Measurements from ENCODE around the gene SH3BP2. TPM values are rescaled to one million over a fixed set of nuclear protein-coding genes. Genes with fewer than 3 reads are reported as not detected.

Gene SH3BP2
- total and polyA plus RNA-seq, 8 donors = 34.9 to 113 (median 52.4) TPM

GRCh38 chr4:2789793-2790582 lies 2.9 kb upstream of the SH3BP2 start:
- Histone ChIP-seq H3K27ac (no peak overlapping the region), H3K4me1 (peaks cover 14 to 89% of the 10 kb centered on the region in 2 donors)
- intact Hi-C loops (cut with DNase I) = no loop called here

DNA sequence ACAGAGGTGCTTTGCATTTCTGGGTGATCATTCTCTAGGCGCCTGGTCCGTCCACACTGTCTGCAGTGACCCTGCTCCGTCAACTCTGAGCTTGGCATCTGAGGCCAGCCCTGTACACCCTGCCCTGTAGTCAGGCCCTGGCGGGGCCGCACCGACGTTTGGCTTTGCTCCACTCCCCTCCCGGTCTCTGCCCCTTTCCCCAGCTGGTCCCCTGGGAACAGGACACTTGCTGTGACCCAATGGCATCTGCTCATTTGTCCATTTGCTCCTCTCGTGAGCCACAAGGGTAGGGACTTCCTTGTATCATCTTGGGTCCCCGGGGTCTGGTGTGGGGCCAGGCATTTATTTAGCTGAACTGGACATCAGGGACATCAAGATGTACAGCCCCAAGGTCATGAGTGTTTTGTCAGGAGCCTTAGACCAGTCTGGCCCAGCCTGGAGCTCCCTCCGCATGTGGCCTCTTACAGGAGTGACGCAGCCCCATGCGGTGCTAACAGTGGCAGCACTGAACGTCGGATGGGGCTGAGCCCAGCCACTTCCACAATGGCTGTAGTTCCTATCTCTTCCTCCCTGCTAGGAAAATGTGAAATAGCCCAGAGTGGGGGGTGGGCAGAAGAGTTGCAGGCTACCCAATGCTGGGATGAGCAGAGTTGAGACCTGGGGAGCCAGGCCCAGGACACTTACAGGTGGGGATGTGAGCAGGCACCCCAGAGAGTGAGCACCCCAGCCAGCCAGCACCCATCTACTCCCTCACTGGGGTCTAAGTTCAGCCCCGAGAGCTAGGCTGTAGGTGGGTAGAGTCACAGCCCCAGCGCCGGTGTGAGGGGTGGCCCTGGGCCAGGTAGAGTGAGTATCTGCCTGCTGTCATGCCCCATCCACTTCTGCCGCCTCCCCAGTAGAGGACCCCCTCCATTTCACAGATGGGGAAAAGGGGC lies 2.0 kb upstream of the SH3BP2 start:
- Histone ChIP-seq H3K9me3 (no peaks in the 10 kb centered on the region), H3K4me3 (no peak overlapping the region), H3K27ac (peak overlapping the region in 1 of 2 donors; percentile 41), H3K36me3 (no peaks in the 10 kb centered on the region), H3K4me1 (peaks cover 20 to 93% of the 10 kb centered on the region in 2 donors), H3K27me3 (no peaks in the 10 kb centered on the region)
- no peak for TF ChIP-seq CTCF (IDR thresholded peaks at IDR 0.05)
- intact Hi-C loops (cut with DNase I) = no loop called here
- ATAC-seq (no peak), DNase-seq (peak in 2 of 4 donors; percentile 56 to 78)

More at GRCh38 chr4:2789793-2790582, 2.9 kb upstream of the SH3BP2 start:
- ATAC-seq = no peak
- TF ChIP-seq CTCF (IDR thresholded peaks at IDR 0.05) = no peak
- DNase-seq = peak in 2 of 4 donors; percentile 31 to 70
- Histone ChIP-seq H3K9me3 (no peaks in the 10 kb centered on the region), H3K4me3 (no peak overlapping the region), H3K27me3 (no peaks in the 10 kb centered on the region), H3K36me3 (no peaks in the 10 kb centered on the region)

- Histone ChIP-seq H3K9me3 (no peaks in the 10 kb centered on the region), H3K36me3 (peaks cover 0 to 4% of the 10 kb centered on the region in 2 donors), H3K4me3 (no peak overlapping the region), H3K27ac (peak overlapping the region in 1 of 2 donors; percentile 41), H3K27me3 (no peaks in the 10 kb centered on the region), H3K4me1 (peaks cover 22 to 93% of the 10 kb centered on the region in 2 donors)
- TF ChIP-seq CTCF (IDR thresholded peaks at IDR 0.05) = no peak
- ATAC-seq (no peak), DNase-seq (peak in 2 of 4 donors; percentile 33 to 60)
- intact Hi-C loops (cut with DNase I) = no loop called here
These were observed 1.1 kb upstream of the SH3BP2 start for GRCh38 chr4:2791518-2792395.

DNA sequence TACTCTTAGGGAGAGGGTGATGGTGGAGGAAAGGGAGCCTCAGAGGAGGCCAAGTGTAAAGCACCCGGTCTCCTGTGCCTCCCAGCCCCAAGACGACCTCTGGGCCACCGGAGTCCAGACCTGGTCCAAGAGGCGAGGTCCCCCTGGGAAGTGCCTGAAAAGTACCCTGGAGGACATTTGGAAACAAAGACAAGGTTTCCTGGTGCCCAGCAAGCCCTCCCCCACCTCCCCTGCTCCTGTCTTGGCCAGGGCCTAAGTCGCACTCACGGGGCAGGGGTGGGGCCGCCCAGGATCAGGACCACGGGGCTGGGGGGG lies 532 bp upstream of the SH3BP2 start:
- Histone ChIP-seq H3K36me3 (peaks cover 0 to 10% of the 10 kb centered on the region in 2 donors), H3K27me3 (no peaks in the 10 kb centered on the region), H3K27ac (peak overlapping the region in 1 of 2 donors; percentile 41), H3K4me3 (no peak overlapping the region), H3K4me1 (peaks cover 24 to 93% of the 10 kb centered on the region in 2 donors), H3K9me3 (no peaks in the 10 kb centered on the region)
- DNase-seq = peak in 1 of 4 donors; percentile 36
- no peak for ATAC-seq
- TF ChIP-seq CTCF (IDR thresholded peaks at IDR 0.05) = no peak
- intact Hi-C loops (cut with DNase I) = no loop called here
